ENCODE results near the gene CHRM5. TPM values are rescaled to one million over a fixed set of nuclear protein-coding genes. Genes with fewer than 3 reads are reported as not detected.

The CHRM5 gene
- total and polyA plus RNA-seq, 9 of the 15 experiments (the other 6 are each of a cell fraction or from before 2014, with no cell fraction given) = not detected

- TF ChIP-seq ZBTB40 (IDR thresholded peaks at IDR 0.05) (0 out of 2 replicates have a peak, but pooled peaks have one; percentile 27), ZBTB40 (CRISPR knock-in tag; IDR thresholded peaks at IDR 0.05) (peak; percentile 20; the same call in 1 of the 2 replicates), MTA3 (IDR thresholded peaks at IDR 0.05; ENCODE audit: borderline replicate concordance) (0 out of 2 replicates have a peak, but pooled peaks have one; percentile 14), E2F3 (CRISPR knock-in tag; IDR thresholded peaks at IDR 0.05) (no peak), ZKSCAN8 (CRISPR knock-in tag; IDR thresholded peaks at IDR 0.05) (peak; percentile 98), PCBP1 (IDR thresholded peaks at IDR 0.05; ENCODE audit: low read depth, low read length, poor library complexity, severe bottlenecking) (no peak), TFAP4 (CRISPR knock-in tag; IDR thresholded peaks at IDR 0.05; ENCODE audit: borderline replicate concordance) (0 out of 2 replicates have a peak, but pooled peaks have one; percentile 32), ZNF175 (CRISPR knock-in tag; IDR thresholded peaks at IDR 0.05; ENCODE audit: low read depth) (0 out of 2 replicates have a peak, but pooled peaks have one; percentile 36), ARID4B (CRISPR knock-in tag; IDR thresholded peaks at IDR 0.05) (peak; percentile 48; the same call in 1 of the 2 replicates), USF1 (CRISPR knock-in tag; IDR thresholded peaks at IDR 0.05) (no peak)
Measured at GRCh38 chr15:34038023-34038870, 70.0 kb downstream of the CHRM5 start (continued).

Data from K562 (cell line).